NCI-H2029 (cell line): ENCODE results near the gene FBXO9.
A peak's percentile ranks its signal among the peaks of the same experiment; 100 is the strongest.

Experiments
- DNase-seq: peaks from one replicate; lab custom pipeline; 2025; lab: John Stamatoyannopoulos, UW

The FBXO9 gene

GRCh38 chr6:53065266-53066076 is at the start of gene FBXO9:
TSS of gene FBXO9 (plus strand) at chr6:53065404. CDS start at chr6:53065790, 386 bp downstream.
- peak; percentile 35 for DNase-seq

- DNase-seq: no peak
Measured at GRCh38 chr6:53015486-53015885, 49.7 kb upstream of the FBXO9 start.

GRCh38 chr6:53018446-53018845 is 46.8 kb upstream of the FBXO9 start:
- DNase-seq: no peak

GRCh38 chr6:53020005-53020744 is 45.0 kb upstream of the FBXO9 start:
- DNase-seq: no peak

- DNase-seq: no peak
Measured at GRCh38 chr6:53023323-53023722, 41.9 kb upstream of the FBXO9 start.

- DNase-seq: no peak
Measured at GRCh38 chr6:53026526-53026925, 38.7 kb upstream of the FBXO9 start.

GRCh38 chr6:53027131-53027718 is 38.0 kb upstream of the FBXO9 start:
- no peak for DNase-seq

- no peak for DNase-seq
Measured at GRCh38 chr6:53028467-53028866, 36.7 kb upstream of the FBXO9 start.

- DNase-seq: no peak
Measured at GRCh38 chr6:53029257-53029656, 35.9 kb upstream of the FBXO9 start.

GRCh38 chr6:53029761-53030160 is 35.4 kb upstream of the FBXO9 start:
- DNase-seq: no peak

- DNase-seq: no peak
Measured at GRCh38 chr6:53031281-53031680, 33.9 kb upstream of the FBXO9 start.

GRCh38 chr6:53032849-53033248 is 32.4 kb upstream of the FBXO9 start:
- no peak for DNase-seq

GRCh38 chr6:53033764-53034163 is 31.4 kb upstream of the FBXO9 start:
- DNase-seq: no peak

- DNase-seq: no peak
Measured at GRCh38 chr6:53035549-53036213, 29.5 kb upstream of the FBXO9 start.

- DNase-seq: no peak
Measured at GRCh38 chr6:53038141-53038540, 27.1 kb upstream of the FBXO9 start.

- no peak for DNase-seq
Measured at GRCh38 chr6:53038596-53038995, 26.6 kb upstream of the FBXO9 start.

GRCh38 chr6:53041356-53041755 is 23.8 kb upstream of the FBXO9 start:
- no peak for DNase-seq

GRCh38 chr6:53042112-53042511 is 23.1 kb upstream of the FBXO9 start:
- no peak for DNase-seq

GRCh38 chr6:53043581-53043980 is 21.6 kb upstream of the FBXO9 start:
- DNase-seq: no peak

- DNase-seq: no peak
Measured at GRCh38 chr6:53044071-53044470, 21.1 kb upstream of the FBXO9 start.

GRCh38 chr6:53044572-53044971 is 20.6 kb upstream of the FBXO9 start:
- DNase-seq: no peak

GRCh38 chr6:53045891-53046673 is 19.1 kb upstream of the FBXO9 start:
- no peak for DNase-seq
